GM12878 (cell line): Measurements from ENCODE around the gene FFAR3. TPM values are rescaled to one million over a fixed set of nuclear protein-coding genes. Genes with fewer than 3 reads are reported as not detected.
A peak's percentile ranks its signal among the peaks of the same experiment; 100 is the strongest.

Source experiments
- CBFB ChIP-seq: IDR thresholded peaks from 2 replicates; pipeline ENCODE4 v1.6.1; 2016; ENCODE audit warnings: antibody characterized with exemption, low read depth
- CEBPZ ChIP-seq: fragments of 150-350 bp; IDR thresholded peaks from 2 replicates; pipeline ENCODE4 v1.6.1; 2016; ENCODE audit warnings: low read depth, low read length
- CREM ChIP-seq: IDR thresholded peaks from 2 replicates; pipeline ENCODE4 v1.6.1; 2014; ENCODE audit warnings: antibody characterized with exemption, low read depth
- EED ChIP-seq: sonication (generic); IDR thresholded peaks from 2 replicates; pipeline ENCODE4 v1.6.1; 2016; ENCODE audit warnings: antibody characterized with exemption, low read depth
- ETV6 ChIP-seq, 2 experiments: fragments of 450-650 bp in 1 of 2; IDR thresholded peaks in 1 of 2; conservative IDR thresholded peaks in 1 of 2; 2 replicates each; pipeline ENCODE4 v1.6.1; 2014; ENCODE audit warnings: antibody characterized with exemption in 1 of 2, borderline replicate concordance in 1 of 2, low read depth in 1 of 2, mild to moderate bottlenecking in 1 of 2, moderate library complexity in 1 of 2
- EZH2 ChIP-seq: IDR thresholded peaks from 2 replicates; pipeline ENCODE4 v1.6.1; 2012; ENCODE audit warnings: low read depth, mild to moderate bottlenecking, control low read depth, inconsistent platforms, low read length, borderline replicate concordance; ENCODE audit not compliant: control insufficient read depth
- IKZF1 ChIP-seq: fragments of 450-650 bp; conservative IDR thresholded peaks from 2 replicates; pipeline ENCODE4 v1.6.1; 2017; ENCODE audit warnings: antibody characterized with exemption, mild to moderate bottlenecking
- IKZF2 ChIP-seq, 2 experiments: fragments of 450-650 bp; IDR thresholded peaks; 2 replicates each; pipeline ENCODE4 v1.6.1; 2017; ENCODE audit warnings: mild to moderate bottlenecking in 2 of 2, moderate library complexity in 2 of 2
- IRF4 ChIP-seq: IDR thresholded peaks from 2 replicates; pipeline ENCODE4 v1.6.1; 2011; ENCODE audit warnings: low read depth, low read length
- MEF2A ChIP-seq: IDR thresholded peaks from 2 replicates; pipeline ENCODE4 v1.6.1; 2011; ENCODE audit warnings: low read depth, mild to moderate bottlenecking, low read length, moderate library complexity; ENCODE audit not compliant: insufficient read depth
- MYC ChIP-seq: IDR thresholded peaks from 2 replicates; pipeline ENCODE4 v1.6.1; 2011; ENCODE audit warnings: mild to moderate bottlenecking, low read length, moderate library complexity, inconsistent platforms; ENCODE audit not compliant: insufficient read depth, insufficient replicate concordance, insufficient read length, severe bottlenecking
- NBN ChIP-seq: fragments of 450-650 bp; IDR thresholded peaks from 2 replicates; pipeline ENCODE4 v1.6.1; 2016
- PKNOX1 ChIP-seq: fragments of 450-650 bp; IDR thresholded peaks from 2 replicates; pipeline ENCODE4 v1.6.1; 2016; ENCODE audit warnings: mild to moderate bottlenecking
- RELA ChIP-seq: fragments of 450-650 bp; IDR thresholded peaks from 2 replicates; pipeline ENCODE4 v1.8.0; 2014; ENCODE audit warnings: borderline replicate concordance; ENCODE audit not compliant: partially characterized antibody
- RFX5 ChIP-seq: IDR thresholded peaks from 2 replicates; pipeline ENCODE4 v1.6.1; 2011; ENCODE audit warnings: low read depth, low read length, improper control_type of control experiment
- SIN3A ChIP-seq: IDR thresholded peaks from 2 replicates; pipeline ENCODE4 v1.6.1; 2012; ENCODE audit warnings: low read depth, low read length, improper control_type of control experiment
- SP1 ChIP-seq: IDR thresholded peaks from one replicate; pipeline ENCODE4 v1.6.1; 2011; ENCODE audit warnings: low read depth, low read length
- USF2 ChIP-seq: IDR thresholded peaks from 2 replicates; pipeline ENCODE4 v1.6.1; 2011; ENCODE audit warnings: low read depth, low read length, improper control_type of control experiment, borderline replicate concordance
- WRNIP1 ChIP-seq: IDR thresholded peaks from 2 replicates; pipeline ENCODE4 v1.6.1; 2011; ENCODE audit warnings: low read depth, low read length, improper control_type of control experiment, borderline replicate concordance
- YY1 ChIP-seq: IDR thresholded peaks from 2 replicates; pipeline ENCODE4 v1.6.1; 2011; ENCODE audit warnings: low read depth, mild to moderate bottlenecking, low read length
- ZNF384 ChIP-seq: IDR thresholded peaks from 2 replicates; pipeline ENCODE4 v1.6.1; 2012; ENCODE audit warnings: low read depth, mild to moderate bottlenecking, low read length, improper control_type of control experiment, borderline replicate concordance
- ZNF687 ChIP-seq: fragments of 450-650 bp; IDR thresholded peaks from 2 replicates; pipeline ENCODE4 v1.6.1; 2017; ENCODE audit warnings: mild to moderate bottlenecking, moderate library complexity
- polyA plus RNA-seq, 11 experiments: library from polyadenylated mRNA; depleted of rRNA in 4 of 11; unstranded in 6 of 11; stranded (reverse) in 5 of 11; fragments of >200 nt; fragmentation: Nextera tagmentation in 4 of 11; fragmentation: Illumina TruSeq in 1 of 11; extraction: Ambion mirVana in 4 of 11; extraction: Trizol in 1 of 11; gene quantifications; 1 replicate in 1 of 11; 2 replicates in 10 of 11; pipeline versions ENCODE4 v1.2.1 to v1.2.3, GENCODE V29; 2011 to 2016; ENCODE audit warnings: inconsistent platforms in 2 of 11, missing spikeins in 2 of 11, low read depth in 1 of 11
- total RNA-seq, 4 experiments: library from RNA; depleted of rRNA in 3 of 4; stranded (reverse); fragments of >200 nt in 3 of 4; fragmentation: Illumina TruSeq in 1 of 4; extraction: Trizol in 1 of 4; gene quantifications; 2 replicates each; pipeline versions ENCODE4 v1.2.1 to v1.2.3, GENCODE V29; 2013 to 2021

FFAR3 gene
- total and polyA plus RNA-seq, 10 of the 15 experiments (the other 5 are each of a cell fraction or from before 2014, with no cell fraction given) = 0.15 to 0.18 TPM; not detected in 8

- TF ChIP-seq ETV6 (conservative IDR thresholded peaks at IDR 0.05 in 1 of 2, IDR thresholded peaks at IDR 0.05 in 1 of 2; ENCODE audit: borderline replicate concordance in 1 of 2, low read depth in 1 of 2) (peak in 1 of 2 experiments; percentile 55; a peak in 2 of 4 replicates), ZNF687 (peak; percentile 69), CREM (no peak), NBN (peak; percentile 82), PKNOX1 (0 out of 2 replicates have a peak, but pooled peaks have one; percentile 14), IKZF2 (IDR thresholded peaks at IDR 0.05) (peak; percentile 60 to 62; a peak in 2 of 4 replicates), EZH2 (no peak), CBFB (peak; percentile 53; the same call in 1 of the 2 replicates), EED (peak; percentile 83), ZNF384 (no peak), SIN3A (no peak), CEBPZ (no peak), SP1 (peak; percentile 44), WRNIP1 (no peak), IKZF1 (peak; percentile 58; the same call in 1 of the 2 replicates), IRF4 (0 out of 2 replicates have a peak, but pooled peaks have one; percentile 36), RFX5 (no peak), RELA (peak; percentile 58), USF2 (no peak), MYC (no peak), MEF2A (no peak), YY1 (peak; percentile 39; the same call in 1 of the 2 replicates)
Measured at GRCh38 chr19:35328851-35329285, 29.4 kb upstream of the FFAR3 start, which contains the start of gene CD22 (continued).
